ENCODE measurements around the gene ZDHHC14. TPM values are rescaled to one million over a fixed set of nuclear protein-coding genes. Genes with fewer than 3 reads are reported as not detected.

Gene ZDHHC14
- total RNA-seq, 1 experiment from 2014 or later = 3.2 TPM

DNA sequence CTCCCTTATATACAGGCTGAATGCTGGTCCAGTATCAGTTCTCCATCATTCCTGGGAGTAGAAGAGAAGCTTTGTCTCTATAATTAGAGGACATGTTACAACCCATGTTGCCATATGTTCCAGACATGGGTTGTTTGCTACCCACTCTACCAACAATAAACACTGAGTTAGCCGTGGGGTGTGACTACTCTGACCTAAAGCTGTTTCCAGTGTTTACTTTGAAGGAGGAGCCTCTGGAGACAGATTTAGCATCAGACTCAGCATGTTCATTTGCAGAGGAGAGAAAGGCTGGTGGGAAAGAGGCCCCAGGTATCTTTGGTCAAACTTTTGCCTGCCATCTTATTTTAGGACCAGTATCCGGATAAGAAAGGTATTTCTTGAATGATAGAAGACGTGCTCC, 284.2 kb downstream of the ZDHHC14 start:
- DNase-seq (ENCODE audit: low spot score) = no peak

DNA sequence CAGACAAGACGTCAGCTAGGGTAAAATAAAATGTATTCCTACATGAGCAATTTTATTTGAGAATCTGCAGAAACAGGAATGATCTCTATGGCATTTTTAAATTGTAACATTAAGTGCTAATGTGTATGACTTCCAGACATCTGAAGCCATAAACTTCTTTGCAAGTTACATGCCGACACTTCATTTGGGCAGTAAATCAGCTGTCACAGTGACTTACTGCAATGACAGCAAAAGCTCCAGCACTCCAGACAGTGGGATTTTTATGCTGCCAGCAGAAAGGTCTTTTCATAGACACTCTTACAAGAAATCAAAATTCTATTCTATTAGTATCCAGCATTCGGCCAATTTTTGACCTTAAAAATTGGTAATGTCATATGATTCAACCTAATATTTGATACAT, 285.7 kb downstream of the ZDHHC14 start:
- DNase-seq (ENCODE audit: low spot score) = no peak

DNA sequence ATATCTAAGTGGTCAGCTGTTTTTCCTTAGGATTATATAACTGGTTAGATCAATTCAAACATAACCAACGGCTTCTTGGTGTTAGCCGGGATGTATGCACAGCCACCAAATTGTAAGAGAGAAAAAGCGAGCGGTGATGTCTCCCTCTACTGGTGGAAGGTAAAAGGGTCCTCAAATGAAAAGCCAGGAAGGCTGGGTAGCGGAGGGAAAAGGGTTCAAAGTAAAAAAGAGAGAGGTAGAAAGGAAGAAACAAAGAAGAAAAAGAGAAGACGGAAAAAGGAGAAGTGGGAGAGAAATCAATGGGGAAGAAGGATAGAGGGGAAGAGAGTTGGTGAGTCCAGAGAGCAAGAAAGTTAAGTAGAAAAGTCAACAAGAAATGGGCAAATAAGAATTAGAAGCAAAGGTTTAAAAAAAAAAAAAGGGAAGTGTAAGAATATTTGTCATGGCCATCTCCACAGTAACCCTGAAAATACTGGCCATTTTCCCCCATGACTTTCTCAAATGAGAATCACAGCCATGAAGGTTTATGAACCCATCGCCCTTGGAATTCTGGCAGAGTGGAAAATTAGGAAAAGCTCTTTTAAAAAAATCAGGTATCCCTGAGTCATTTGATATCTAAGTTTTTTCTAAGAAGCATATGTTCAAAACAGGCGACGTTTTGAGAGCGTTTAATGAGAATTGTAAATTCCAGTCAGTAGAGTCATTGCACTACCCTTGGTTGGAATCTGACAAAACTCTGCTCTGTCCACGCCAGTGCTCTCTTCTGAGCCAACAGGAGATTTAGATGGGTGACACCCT, 286.4 kb downstream of the ZDHHC14 start:
- peak; percentile 19 for DNase-seq (ENCODE audit: low spot score)

DNA sequence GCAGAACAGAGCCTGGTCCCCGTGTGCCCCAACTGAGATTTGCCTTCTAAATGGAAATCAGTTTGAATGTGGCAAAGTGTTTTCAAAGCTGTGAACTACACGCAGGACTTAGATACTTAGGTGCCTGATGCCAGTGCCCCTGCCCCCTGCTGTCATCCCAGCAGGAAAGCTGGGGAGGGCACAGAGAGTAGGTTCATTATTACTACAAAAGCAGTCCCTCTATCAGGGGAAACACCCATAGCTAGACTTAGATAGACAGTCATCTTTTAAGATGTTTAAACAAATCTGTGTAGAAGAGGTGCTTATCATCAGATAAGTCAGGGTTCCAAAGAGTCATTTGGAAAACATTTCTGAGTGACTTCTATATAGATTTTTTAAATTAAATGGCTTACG, 287.0 kb downstream of the ZDHHC14 start:
- DNase-seq (ENCODE audit: low spot score) = no peak

DNA sequence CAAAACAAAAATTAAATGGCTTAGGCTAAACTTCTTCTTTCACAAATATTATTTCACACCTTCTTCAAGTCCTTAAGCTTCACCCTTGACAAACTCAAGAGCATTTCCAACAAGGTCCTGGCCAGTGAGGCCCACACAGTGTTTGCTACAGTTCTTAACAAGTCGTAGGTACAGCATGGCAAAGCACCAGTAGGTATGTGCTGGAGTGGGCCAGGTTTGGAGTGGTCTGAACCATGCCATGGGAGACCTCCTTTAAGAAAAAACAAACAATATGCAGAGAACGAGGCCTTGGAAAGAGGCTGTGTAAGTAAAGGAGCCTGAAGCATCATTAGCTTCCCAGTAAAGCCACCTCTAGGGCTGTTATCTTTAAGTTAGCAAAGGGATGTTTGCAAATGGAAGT, 287.7 kb downstream of the ZDHHC14 start:
- no peak for DNase-seq (ENCODE audit: low spot score)

DNA sequence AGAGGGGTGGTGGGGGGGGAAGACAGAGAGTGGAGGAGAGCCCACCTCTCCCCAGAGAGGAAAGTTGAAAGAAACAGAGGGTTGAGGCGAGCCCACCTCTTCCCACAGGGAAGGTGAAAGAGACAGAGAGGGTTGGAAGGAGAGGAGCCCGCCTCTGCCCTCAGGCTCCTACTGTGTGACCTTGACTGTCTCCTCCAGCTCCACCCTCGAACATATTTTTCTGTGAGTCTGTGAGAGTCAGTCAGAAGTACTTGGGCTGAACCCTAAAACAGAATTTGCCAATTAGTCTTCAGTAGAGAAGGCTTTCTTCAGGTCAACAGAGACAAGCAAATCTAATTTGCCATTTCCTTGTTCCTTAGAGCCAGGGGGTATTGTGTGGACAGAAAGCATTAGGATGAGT, 288.3 kb downstream of the ZDHHC14 start:
- DNase-seq (ENCODE audit: low spot score) = no peak

DNA sequence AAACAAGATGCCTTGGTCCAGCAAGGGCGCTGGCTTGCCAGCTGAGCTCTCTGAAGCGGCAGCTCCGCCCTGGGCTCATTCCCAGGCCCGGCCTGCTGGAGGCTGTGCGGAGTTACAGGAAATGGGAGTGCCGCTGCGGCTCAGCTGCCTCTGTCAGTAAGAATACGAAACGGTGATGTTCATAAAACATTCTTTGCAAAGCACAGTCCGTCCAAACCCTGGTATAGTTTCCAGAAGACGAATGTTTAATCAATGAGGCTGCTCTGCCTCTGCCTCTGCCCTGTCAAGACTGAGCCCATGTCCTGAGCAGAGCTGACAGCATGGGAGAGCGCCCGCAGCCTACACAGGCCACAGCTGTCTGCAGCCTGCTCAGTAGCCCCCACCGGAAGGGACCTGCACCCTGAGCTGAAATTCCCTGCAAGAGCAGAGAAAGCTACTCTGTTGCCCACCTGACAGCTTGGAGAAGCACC, 288.8 kb downstream of the ZDHHC14 start:
- DNase-seq (ENCODE audit: low spot score) = peak; percentile 35

DNA sequence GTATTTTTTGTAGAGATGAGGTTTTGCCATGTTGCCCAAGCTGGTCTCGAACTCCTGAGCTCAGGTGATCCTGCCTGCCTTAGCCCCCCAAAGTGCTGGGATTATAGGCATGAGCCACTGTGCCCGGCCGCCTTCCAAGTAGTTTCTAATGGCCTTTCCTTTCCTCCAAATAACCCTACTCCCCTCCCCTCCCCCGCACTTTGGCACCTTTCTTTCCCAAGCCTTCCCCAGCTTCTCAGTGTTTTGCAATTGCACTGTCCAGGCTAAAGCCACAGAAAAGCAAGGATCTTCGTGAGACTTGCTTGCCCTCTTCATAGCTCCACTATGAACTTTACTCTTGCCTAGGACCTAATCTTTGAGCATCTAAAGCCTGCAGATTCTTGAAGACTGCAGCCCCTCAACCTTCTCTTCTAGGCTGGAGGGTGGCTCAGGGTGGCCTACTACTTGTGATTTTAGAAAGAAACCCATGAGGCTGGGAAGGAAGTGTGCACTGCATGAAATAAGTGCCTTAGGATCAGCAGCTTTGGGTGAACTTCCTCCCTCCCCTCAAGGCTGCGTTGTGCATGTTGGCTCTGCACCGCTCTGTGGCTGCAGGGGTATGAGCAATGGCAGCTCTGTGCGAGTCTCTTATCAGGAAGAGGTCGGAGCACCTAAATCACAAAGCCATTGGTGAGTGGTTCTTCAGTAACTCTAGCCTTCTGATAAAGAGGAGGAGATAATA, 289.6 kb downstream of the ZDHHC14 start:
- no peak for DNase-seq (ENCODE audit: low spot score)

DNA sequence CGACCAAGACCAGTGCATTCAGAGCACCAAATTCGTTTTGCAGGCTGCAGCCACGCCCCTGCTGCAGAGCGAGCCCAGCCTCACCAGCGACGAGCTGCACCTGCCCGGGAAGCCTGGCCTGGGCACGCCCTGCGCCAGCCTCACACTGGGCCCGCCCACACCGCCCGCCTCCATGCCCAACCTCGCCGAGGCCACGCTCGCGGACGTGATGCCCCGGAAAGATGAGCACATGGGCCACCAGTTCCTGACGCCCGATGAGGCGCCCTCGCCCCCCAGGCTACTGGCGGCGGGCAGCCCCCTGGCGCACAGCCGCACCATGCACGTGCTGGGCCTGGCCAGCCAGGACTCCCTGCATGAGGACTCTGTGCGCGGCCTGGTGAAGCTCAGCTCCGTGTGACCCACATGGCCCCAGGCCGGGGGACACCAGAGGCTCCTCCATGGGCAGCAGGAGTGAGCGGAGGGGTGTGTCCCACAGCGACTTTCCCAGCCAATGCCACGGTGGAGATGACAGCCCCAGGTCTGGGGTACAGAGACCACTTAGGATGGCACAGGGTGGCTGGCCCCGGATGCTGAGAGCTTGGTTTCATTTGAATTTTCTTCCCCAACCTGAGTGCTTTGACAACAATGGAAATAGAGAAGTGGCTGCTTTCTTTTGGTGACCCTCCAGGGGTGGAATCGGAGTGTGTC, 291.9 kb downstream of the ZDHHC14 start:
- DNase-seq (ENCODE audit: low spot score) = no peak

DNA sequence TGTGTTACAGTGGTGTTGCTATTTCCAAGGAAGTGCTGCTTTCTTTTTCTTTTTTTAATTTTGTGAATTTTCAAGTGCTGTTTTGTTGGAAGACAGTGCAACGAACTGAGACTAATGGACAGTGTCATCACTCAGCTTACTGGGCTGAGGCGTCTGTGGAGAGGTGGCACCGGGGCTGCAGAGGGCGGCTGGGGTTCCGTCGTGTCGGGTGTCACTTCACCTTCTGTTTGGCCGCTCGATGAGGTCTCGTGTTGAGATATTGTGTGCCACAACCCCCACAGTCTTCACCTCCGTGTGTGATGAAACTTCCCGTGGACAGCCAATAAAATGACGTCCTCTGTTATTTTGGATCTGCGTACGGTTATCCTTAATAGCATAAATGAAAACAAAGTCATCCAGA, 292.6 kb downstream of the ZDHHC14 start:
- DNase-seq (ENCODE audit: low spot score) = no peak

DNA sequence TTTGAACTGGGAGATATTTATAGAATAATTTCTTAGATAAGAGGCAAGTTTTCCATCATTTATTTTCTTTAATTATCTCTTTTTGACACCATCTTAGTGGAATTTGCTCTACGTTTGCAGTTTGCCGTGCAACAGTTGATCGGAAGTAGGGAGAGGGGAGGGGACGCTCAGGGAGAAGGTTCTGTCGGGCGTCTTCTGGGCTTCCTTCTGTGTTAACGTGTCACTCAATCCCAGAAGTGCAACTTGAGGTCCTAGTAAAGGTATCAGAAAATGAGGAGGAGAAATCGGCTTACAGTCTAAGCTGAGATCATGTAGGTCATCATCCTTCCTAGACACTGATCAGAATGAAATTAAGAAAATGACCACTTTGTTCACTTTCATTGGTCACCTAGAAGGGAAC, 293.1 kb downstream of the ZDHHC14 start:
- DNase-seq (ENCODE audit: low spot score) = no peak

DNA sequence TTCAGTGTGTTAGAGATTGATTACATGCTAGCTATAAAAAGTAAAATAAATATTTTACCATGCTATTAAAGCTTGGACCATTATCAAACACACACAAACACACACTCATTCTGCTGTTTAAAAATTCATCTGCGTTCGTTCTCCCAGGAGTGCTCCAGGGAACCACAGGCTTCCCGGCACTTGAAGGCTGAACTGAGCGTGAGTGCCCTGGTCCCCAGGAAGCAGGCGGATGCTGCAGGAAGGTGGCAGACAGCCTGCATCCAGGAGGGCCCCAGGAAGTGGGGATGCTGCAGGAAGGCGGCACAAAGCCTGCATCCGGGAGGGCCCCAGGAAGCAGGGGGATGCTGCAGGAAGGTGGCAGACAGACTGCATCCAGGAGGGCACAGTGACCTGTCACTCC, 294.8 kb downstream of the ZDHHC14 start:
- no peak for DNase-seq (ENCODE audit: low spot score)

DNA sequence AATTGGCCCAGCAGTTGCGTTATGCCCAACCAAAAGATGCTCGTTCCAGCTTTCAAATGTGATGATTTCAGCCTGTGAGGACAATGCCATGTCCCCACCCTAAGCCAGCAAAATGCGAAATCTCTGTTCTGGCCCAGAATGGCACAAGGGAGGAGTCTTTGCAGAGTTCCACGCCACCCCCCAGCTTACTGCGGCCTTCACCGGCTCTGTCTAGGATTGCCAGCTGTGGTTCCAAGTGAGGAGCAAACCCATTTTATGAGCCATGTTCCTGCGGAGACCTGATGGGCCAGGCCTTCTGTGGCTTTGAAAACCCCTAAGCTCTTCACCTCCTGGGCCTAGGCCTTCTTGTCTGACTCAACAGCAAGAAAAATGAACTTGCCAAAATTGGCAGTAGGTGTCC, 295.3 kb downstream of the ZDHHC14 start:
- no peak for DNase-seq (ENCODE audit: low spot score)

DNA sequence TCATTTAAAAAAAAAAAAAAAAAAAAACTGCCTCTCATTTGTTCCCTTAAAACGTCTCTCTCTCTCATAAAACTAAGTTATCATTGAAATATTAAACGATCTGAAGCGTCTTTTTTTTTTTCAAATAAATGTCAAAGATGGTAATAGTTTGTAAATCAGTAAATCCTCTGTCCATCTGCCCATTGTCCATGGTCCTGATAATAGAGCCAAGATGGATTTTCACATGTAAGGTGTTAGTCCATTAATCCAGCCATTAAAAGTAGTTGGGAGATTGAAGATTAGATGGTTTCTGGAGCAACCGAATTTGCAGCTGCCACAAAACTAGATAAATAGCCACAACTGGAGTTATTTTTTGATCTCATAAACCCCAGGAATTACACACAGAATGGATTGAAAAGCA, 296.2 kb downstream of the ZDHHC14 start:
- DNase-seq (ENCODE audit: low spot score) = no peak

DNA sequence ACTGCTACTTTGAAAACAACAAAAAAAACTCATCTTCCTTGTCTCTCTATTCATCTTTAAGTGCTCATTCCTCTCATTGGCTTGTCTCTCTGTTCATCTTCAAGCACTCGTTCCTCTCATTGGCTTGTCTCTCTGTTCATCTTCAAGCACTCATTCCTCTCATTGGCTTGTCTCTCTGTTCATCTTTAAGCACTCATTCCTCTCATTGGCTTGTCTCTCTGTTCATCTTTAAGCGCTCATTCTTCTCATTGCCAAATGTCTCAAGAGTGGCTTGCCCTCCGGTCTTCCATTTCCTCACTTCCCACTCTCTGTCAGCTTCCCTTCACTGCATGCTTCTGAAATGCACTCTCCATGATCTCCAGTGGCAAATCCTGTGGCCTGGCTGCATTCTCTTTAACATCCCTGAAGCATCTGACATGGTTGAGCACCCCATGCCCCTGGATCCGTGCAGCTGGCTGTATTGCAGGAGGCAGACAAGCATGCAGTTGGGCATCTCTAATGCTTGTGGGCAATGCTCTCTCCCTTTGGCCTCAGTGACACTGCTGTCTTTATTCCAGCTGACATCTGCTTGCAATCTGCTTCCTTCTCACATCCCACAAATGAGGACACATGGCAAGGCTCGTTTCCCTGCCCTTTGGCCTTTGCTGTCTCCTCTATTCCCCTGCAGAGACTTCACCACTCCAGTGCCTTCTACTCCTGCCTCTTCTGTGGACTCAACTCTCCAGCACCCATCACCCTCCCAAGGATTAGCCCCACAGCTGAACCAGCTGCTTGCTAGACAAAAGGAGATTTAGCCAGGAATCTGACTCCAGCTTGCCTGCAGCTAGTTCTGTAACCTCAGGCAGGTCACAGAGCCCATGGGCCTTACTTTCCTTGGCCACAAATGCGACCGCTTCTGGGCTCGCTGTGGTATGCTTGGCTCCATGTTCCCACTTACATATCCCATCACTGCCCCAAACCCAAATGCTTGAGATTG, 298.9 kb downstream of the ZDHHC14 start:
- DNase-seq (ENCODE audit: low spot score) = no peak

DNA sequence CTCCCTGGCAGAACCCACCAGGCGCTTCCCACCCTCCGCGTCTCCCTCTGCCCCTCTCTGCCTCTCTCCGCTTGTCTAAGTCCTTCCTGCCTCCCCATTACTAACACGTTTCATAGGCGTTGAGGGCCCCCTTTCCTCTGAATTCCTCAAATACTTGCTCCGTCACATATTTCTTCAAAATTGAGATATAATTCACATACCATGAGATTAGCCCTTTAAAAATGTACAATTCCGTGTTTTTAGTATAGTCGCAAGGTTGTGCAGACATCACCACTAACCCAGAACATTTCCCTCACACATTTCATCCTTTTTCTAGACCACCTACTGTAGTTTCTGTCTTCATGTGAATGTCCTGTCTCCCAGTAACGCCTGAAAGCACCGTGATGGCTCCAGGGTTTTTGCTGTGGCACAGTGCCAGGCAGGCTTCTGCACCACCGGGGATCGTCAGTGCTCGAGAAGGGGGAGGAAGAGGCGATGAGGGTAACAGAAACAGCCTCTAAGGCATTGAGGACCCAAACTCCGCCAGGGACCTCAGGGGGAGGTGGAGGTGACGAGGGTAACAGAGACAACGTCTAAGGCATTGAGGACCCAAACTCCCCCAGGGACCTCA, 300.2 kb downstream of the ZDHHC14 start:
- no peak for DNase-seq (ENCODE audit: low spot score)

DNA sequence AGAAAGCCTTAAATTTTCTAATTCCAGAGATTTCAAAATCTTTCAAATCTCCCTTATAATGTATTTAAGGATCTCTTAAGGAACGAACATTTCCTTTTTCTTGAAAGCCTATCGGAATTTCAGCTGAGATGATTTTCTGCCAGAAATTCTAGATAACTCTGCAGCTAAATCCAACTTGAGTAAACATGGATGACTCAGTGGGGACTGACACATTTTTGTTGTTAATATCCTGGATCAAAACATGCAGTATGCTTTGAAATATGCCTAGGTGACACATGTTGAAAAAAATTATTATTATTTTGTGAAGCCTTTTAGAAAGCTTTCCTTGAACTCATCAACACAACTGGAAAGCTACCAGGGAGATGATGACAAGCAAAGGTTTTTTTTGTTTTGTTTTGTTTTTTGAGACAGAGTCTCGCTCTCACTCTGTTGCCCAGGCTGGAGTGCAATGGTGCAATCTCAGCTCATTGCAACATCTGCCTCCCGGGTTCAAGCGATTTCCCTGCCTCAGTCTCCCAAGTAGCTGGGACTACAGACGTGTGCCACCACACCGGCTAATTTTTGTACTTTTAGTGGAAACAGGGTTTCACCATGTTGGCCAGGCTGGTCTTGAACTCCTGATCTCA, 302.0 kb downstream of the ZDHHC14 start:
- DNase-seq (ENCODE audit: low spot score) = no peak

DNA sequence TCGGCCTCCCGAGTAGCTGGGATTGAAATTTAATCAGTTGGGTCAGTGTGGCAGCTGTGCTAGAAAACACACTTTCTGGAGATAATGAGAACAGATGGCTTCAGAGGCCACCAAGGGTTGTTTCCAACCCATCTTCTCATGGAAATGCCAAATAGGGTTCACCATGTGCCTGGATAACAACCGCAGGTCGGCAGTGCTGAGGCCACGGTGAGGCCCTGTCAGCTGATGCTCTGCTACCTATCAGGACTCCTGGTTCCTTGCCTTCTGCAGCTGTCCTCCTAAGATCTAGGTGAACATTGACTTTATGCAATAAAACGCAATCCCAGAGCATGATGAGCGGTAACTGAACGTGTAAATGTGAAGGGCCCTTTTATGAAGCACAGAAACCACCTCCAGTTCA, 302.7 kb downstream of the ZDHHC14 start:
- DNase-seq (ENCODE audit: low spot score) = no peak

DNA sequence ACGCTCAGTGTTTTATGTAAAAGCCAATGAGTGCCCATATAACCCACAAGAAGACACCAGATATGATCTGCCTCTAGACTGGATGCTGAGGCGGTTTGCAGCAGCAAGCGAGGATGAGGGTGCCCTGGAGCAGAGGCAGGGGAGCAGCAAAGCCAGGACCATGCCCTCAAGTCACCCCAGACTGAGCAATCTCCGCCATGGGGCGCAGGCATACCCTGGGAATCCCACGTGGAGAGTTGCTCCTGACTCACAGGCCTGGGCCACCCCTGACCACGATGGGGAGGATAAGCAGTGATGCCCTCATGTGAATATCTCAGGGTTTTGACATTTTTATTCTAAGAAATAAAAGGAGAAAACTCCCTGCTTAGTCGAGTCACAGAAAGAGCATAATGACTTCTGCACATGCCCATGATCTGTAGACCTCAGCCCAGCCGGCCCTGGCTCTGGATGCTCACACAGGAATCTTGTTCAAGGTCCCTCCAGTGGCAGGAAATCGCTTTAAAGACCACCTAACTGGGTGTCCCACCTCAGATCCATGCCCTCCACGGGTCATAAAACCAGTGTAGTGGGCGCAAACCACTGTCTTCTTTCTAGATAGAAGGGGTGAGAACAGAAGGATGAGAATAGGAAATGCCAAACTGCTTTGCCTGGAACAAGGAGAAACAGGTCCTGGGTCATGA, 303.8 kb downstream of the ZDHHC14 start:
- DNase-seq (ENCODE audit: low spot score) = no peak
